ENCODE results near the gene TRAPPC2. TPM values are rescaled to one million over a fixed set of nuclear protein-coding genes. Genes with fewer than 3 reads are reported as not detected.

Gene TRAPPC2
- total and polyA plus RNA-seq, 9 of the 15 experiments (the other 6 are each of a cell fraction or from before 2014, with no cell fraction given), result 10.3 to 30.6 (median 18.6) TPM

- Histone ChIP-seq H3K4me1 (replicated peaks in 1 of 2; ENCODE audit: control insufficient read depth in 2 of 2, insufficient read depth in 2 of 2, low read length in 2 of 2) (peaks cover 0 to 8% of the 10 kb centered on the region in 2 experiments; a peak in 2 of 5 replicates), H3K9me3 (replicated peaks; ENCODE audit: control insufficient read depth, insufficient read depth, low read depth, low read length) (no peaks in the 10 kb centered on the region), H3K9me1 (ENCODE audit: control insufficient read depth, insufficient read depth, low read length) (no peaks in the 10 kb centered on the region), H3K9ac (ENCODE audit: insufficient read depth in 1 of 2, low read depth in 2 of 2, low read length in 2 of 2) (no peak overlapping the region), H3K27me3 (ENCODE audit: control insufficient read depth in 2 of 2, insufficient read depth in 2 of 2, low read length in 2 of 2) (no peaks in the 10 kb centered on the region), H3K27ac (ENCODE audit: extremely low read depth, low read depth, low read length) (no peak overlapping the region), H4K20me1 (replicated peaks; ENCODE audit: control insufficient read depth, insufficient read depth, low read length) (0 out of 2 replicates have a peak, but pooled peaks cover 4% of the 10 kb centered on the region), H3K4me3 (no peak overlapping the region), H3K79me2 (ENCODE audit: control insufficient read depth, insufficient read depth, low read length) (peaks cover 18% of the 10 kb centered on the region), H3K36me3 (ENCODE audit: control insufficient read depth, insufficient read depth, low read length) (peaks cover 79% of the 10 kb centered on the region), H3K4me2 (ENCODE audit: insufficient read depth, low read length) (no peak overlapping the region), H2AFZ (ENCODE audit: low read depth, low read length) (no peak overlapping the region)
- DNase-seq (ENCODE audit: extremely low read depth in 1 of 4, low spot score in 3 of 4) (no peak), FAIRE-seq (no peak), ATAC-seq (no peak)
- in situ Hi-C loops (cut with MboI) (no loop called here), intact Hi-C loops (cut with micrococcal nuclease) (no loop called here)
- POLR2A ChIA-PET, result no interaction called here
- TF ChIP-seq TARDBP (IDR thresholded peaks at IDR 0.05), result no peak
- no peak for TF ChIP-seq ILF3 (IDR thresholded peaks at IDR 0.05; ENCODE audit: borderline replicate concordance)
- TF ChIP-seq BHLHE40 (IDR thresholded peaks at IDR 0.05; ENCODE audit: low read length), result no peak
- TF ChIP-seq MCM3 (IDR thresholded peaks at IDR 0.05), result no peak
- TF ChIP-seq ZNF696 (CRISPR knock-in tag; conservative IDR thresholded peaks at IDR 0.05), result no peak
- TF ChIP-seq GTF2E2 (tag; IDR thresholded peaks at IDR 0.05), result no peak
- no peak for TF ChIP-seq KDM2B (CRISPR knock-in tag; IDR thresholded peaks at IDR 0.05)
- TF ChIP-seq ZNF134 (CRISPR knock-in tag; conservative IDR thresholded peaks at IDR 0.05), result no peak
- TF ChIP-seq ELK1 (CRISPR knock-in tag; IDR thresholded peaks at IDR 0.05), result no peak
- no peak for TF ChIP-seq GABPB1 (CRISPR knock-in tag; IDR thresholded peaks at IDR 0.05)
- no peak for TF ChIP-seq DMBX1 (CRISPR knock-in tag; IDR thresholded peaks at IDR 0.05; ENCODE audit: borderline replicate concordance)
- no peak for TF ChIP-seq ZNF551 (CRISPR knock-in tag; IDR thresholded peaks at IDR 0.05)
- no peak for TF ChIP-seq GTF2F1 (IDR thresholded peaks at IDR 0.05; ENCODE audit: low read depth, low read length)
- TF ChIP-seq, protein P1, sequence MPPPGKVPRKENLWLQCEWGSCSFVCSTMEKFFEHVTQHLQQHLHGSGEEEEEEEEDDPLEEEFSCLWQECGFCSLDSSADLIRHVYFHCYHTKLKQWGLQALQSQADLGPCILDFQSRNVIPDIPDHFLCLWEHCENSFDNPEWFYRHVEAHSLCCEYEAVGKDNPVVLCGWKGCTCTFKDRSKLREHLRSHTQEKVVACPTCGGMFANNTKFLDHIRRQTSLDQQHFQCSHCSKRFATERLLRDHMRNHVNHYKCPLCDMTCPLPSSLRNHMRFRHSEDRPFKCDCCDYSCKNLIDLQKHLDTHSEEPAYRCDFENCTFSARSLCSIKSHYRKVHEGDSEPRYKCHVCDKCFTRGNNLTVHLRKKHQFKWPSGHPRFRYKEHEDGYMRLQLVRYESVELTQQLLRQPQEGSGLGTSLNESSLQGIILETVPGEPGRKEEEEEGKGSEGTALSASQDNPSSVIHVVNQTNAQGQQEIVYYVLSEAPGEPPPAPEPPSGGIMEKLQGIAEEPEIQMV (tag; conservative IDR thresholded peaks at IDR 0.05; ENCODE audit: low read depth), result no peak
- TF ChIP-seq ZNF143 (CRISPR knock-in tag; IDR thresholded peaks at IDR 0.05), result no peak
- TF ChIP-seq ETV6 (IDR thresholded peaks at IDR 0.05; ENCODE audit: borderline replicate concordance in 1 of 2, low read depth in 2 of 2, low read length in 1 of 2), result no peak
- TF ChIP-seq ETV6 (CRISPR knock-in tag; IDR thresholded peaks at IDR 0.05; ENCODE audit: borderline replicate concordance), result no peak
- TF ChIP-seq, protein P2, sequence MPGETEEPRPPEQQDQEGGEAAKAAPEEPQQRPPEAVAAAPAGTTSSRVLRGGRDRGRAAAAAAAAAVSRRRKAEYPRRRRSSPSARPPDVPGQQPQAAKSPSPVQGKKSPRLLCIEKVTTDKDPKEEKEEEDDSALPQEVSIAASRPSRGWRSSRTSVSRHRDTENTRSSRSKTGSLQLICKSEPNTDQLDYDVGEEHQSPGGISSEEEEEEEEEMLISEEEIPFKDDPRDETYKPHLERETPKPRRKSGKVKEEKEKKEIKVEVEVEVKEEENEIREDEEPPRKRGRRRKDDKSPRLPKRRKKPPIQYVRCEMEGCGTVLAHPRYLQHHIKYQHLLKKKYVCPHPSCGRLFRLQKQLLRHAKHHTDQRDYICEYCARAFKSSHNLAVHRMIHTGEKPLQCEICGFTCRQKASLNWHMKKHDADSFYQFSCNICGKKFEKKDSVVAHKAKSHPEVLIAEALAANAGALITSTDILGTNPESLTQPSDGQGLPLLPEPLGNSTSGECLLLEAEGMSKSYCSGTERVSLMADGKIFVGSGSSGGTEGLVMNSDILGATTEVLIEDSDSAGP (CRISPR knock-in tag; IDR thresholded peaks at IDR 0.05), result no peak
- no TSS peak for BruUV-seq (replicated peaks)
- CTCF ChIA-PET (ENCODE audit: low intra/inter-chr PET ratio), result no interaction called here
- WGBS (ENCODE audit: insufficient coverage, low coverage, missing lambda C conversion rate), result 95% methylated on average over 7 of the region's 7 CpGs
Observed at GRCh38 chrX:13717700-13718472, 16.5 kb downstream of the TRAPPC2 start.

Measured in K562 (cell line).